B cell (primary cell): Measurements from ENCODE around the gene RBM20.

Source experiments
- EZH2 ChIP-seq: IDR thresholded peaks from 2 replicates; pipeline ENCODE4 v1.6.1; 2012; ENCODE audit warnings: borderline replicate concordance, low read depth, mild to moderate bottlenecking, moderate library complexity, low read length; ENCODE audit not compliant: insufficient read depth, poor library complexity, severe bottlenecking
- TF ChIP-seq, protein P1 (sequence below): fragments of 200-600 bp; IDR thresholded peaks from one replicate; pipeline ENCODE4 v1.8.0; 2022; ENCODE audit warnings: antibody characterized with exemption, mild to moderate bottlenecking

DNA sequence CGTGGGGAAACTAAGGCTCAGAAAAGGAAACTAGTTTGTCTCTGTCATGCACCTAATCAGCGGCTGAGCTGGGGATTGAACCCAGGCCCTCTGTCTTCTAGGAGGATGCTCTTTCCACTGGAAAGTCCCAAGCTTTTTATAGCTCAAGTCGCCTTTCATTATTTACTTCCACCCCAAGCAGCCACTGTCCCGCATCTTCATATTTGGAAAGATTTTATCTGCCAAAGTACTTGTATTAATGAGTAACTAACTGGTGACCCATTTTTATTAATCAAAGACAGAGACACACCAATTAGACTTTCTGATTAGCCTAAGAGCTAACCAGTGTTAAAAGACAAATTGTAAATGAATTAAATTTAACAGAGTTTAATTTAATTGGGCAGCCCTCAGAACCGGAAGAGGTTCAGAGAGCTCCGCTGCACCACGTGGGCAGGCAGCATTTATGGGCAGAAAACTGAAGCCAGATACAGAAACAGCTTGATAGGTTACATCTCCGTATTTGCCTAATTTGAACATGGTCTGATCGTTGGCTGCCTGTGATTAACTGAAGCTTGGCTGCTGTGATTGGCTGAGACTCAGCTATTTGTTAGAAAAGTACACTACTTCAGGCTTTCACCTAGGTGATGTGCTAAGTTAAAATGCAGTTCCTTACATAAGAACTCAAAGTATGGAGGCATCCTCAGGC is 149.1 kb downstream of the RBM20 start:
- no peak for TF ChIP-seq EZH2
- TF ChIP-seq, protein P1, sequence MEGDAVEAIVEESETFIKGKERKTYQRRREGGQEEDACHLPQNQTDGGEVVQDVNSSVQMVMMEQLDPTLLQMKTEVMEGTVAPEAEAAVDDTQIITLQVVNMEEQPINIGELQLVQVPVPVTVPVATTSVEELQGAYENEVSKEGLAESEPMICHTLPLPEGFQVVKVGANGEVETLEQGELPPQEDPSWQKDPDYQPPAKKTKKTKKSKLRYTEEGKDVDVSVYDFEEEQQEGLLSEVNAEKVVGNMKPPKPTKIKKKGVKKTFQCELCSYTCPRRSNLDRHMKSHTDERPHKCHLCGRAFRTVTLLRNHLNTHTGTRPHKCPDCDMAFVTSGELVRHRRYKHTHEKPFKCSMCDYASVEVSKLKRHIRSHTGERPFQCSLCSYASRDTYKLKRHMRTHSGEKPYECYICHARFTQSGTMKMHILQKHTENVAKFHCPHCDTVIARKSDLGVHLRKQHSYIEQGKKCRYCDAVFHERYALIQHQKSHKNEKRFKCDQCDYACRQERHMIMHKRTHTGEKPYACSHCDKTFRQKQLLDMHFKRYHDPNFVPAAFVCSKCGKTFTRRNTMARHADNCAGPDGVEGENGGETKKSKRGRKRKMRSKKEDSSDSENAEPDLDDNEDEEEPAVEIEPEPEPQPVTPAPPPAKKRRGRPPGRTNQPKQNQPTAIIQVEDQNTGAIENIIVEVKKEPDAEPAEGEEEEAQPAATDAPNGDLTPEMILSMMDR, result no peak
